RWPE2 (cell line): ENCODE data around the gene CCDC198.
A peak's percentile ranks its signal among the peaks of the same experiment; 100 is the strongest.

Experiments used
- ATAC-seq: fragments of 200-7000 bp; cut with Tn5 transposase; 3 replicates; pipeline ENCODE4 v1.9.1; 2021; ENCODE audit warnings: low read depth
- DNase-seq: peaks from one replicate; pipeline ENCODE4 v3.0.0-alpha.2; 2020; ENCODE audit warnings: low spot score
- H3K27ac ChIP-seq: fragments of 450-650 bp; 2 replicates; pipeline ENCODE4 v1.5.1; 2017; ENCODE audit warnings: mild to moderate bottlenecking; ENCODE audit not compliant: poor library complexity, severe bottlenecking
- H3K27me3 ChIP-seq: fragments of 250-450 bp; sonication (Bioruptor Pico); 2 replicates; pipeline ENCODE4 v1.5.1; 2021; ENCODE audit warnings: mild to moderate bottlenecking, moderate library complexity; ENCODE audit not compliant: insufficient read depth, poor library complexity, severe bottlenecking
- H3K36me3 ChIP-seq: fragments of 250-450 bp; sonication (Bioruptor Pico); 2 replicates; pipeline ENCODE4 v1.5.1; 2020; ENCODE audit warnings: low read depth, mild to moderate bottlenecking, moderate library complexity
- H3K4me1 ChIP-seq: fragments of 250-450 bp; sonication (Bioruptor Pico); 2 replicates; pipeline ENCODE4 v1.5.1; 2021; ENCODE audit warnings: mild to moderate bottlenecking, moderate library complexity; ENCODE audit not compliant: insufficient read depth, poor library complexity, severe bottlenecking
- H3K4me3 ChIP-seq: fragments of 250-450 bp; sonication (Bioruptor Pico); 2 replicates; pipeline ENCODE4 v1.5.1; 2021; ENCODE audit warnings: mild to moderate bottlenecking, moderate library complexity; ENCODE audit not compliant: severe bottlenecking
- H3K9me3 ChIP-seq: fragments of 250-450 bp; sonication (Bioruptor Pico); 2 replicates; pipeline ENCODE4 v1.5.1; 2021; ENCODE audit warnings: mild to moderate bottlenecking, moderate library complexity; ENCODE audit not compliant: severe bottlenecking
- TF ChIP-seq, protein P1 (sequence below): fragments of 450-650 bp; IDR thresholded peaks from one replicate; pipeline ENCODE4 v1.5.1; 2017; ENCODE audit warnings: mild to moderate bottlenecking, moderate library complexity; ENCODE audit not compliant: poor library complexity, severe bottlenecking

Gene CCDC198

GRCh38 chr14:57512220-57512619 is 18.6 kb upstream of the CCDC198 start:
- no peak for DNase-seq
- Histone ChIP-seq H3K36me3 (no peaks in the 10 kb centered on the region), H3K27ac (no peak overlapping the region), H3K9me3 (no peaks in the 10 kb centered on the region), H3K4me1 (no peaks in the 10 kb centered on the region), H3K27me3 (peaks cover 7% of the 10 kb centered on the region), H3K4me3 (no peak overlapping the region)
- TF ChIP-seq, protein P1, sequence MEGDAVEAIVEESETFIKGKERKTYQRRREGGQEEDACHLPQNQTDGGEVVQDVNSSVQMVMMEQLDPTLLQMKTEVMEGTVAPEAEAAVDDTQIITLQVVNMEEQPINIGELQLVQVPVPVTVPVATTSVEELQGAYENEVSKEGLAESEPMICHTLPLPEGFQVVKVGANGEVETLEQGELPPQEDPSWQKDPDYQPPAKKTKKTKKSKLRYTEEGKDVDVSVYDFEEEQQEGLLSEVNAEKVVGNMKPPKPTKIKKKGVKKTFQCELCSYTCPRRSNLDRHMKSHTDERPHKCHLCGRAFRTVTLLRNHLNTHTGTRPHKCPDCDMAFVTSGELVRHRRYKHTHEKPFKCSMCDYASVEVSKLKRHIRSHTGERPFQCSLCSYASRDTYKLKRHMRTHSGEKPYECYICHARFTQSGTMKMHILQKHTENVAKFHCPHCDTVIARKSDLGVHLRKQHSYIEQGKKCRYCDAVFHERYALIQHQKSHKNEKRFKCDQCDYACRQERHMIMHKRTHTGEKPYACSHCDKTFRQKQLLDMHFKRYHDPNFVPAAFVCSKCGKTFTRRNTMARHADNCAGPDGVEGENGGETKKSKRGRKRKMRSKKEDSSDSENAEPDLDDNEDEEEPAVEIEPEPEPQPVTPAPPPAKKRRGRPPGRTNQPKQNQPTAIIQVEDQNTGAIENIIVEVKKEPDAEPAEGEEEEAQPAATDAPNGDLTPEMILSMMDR = no peak
- no peak for ATAC-seq

GRCh38 chr14:57508756-57509155 is 15.1 kb upstream of the CCDC198 start:
- TF ChIP-seq, protein P1 = no peak
- ATAC-seq = no peak
- H3K9me3 ChIP-seq = no peaks in the 10 kb centered on the region
- H3K27ac ChIP-seq = no peak overlapping the region
- H3K4me1 ChIP-seq = no peaks in the 10 kb centered on the region
- H3K4me3 ChIP-seq = no peak overlapping the region
- DNase-seq = no peak
- H3K27me3 ChIP-seq = peaks cover 7% of the 10 kb centered on the region
- H3K36me3 ChIP-seq = no peaks in the 10 kb centered on the region

GRCh38 chr14:57502586-57503254 is 9.1 kb upstream of the CCDC198 start:
- H3K27me3 ChIP-seq = peaks cover under 1% of the 10 kb centered on the region
- ATAC-seq (no peak; the same call in 2 of the 3 replicates), DNase-seq (no peak)
- H3K27ac ChIP-seq = no peak overlapping the region
- H3K4me1 ChIP-seq = no peaks in the 10 kb centered on the region
- TF ChIP-seq, protein P1 = no peak
- no peaks in the 10 kb centered on the region for H3K36me3 ChIP-seq
- no peaks in the 10 kb centered on the region for H3K9me3 ChIP-seq
- H3K4me3 ChIP-seq = no peak overlapping the region

GRCh38 chr14:57501039-57501557 is 7.4 kb upstream of the CCDC198 start:
- TF ChIP-seq, protein P1 = no peak
- ATAC-seq = peak; percentile 67
- Histone ChIP-seq H3K4me1 (no peaks in the 10 kb centered on the region), H3K27me3 (peaks cover 16% of the 10 kb centered on the region), H3K27ac (no peak overlapping the region), H3K9me3 (no peaks in the 10 kb centered on the region), H3K36me3 (no peaks in the 10 kb centered on the region), H3K4me3 (no peak overlapping the region)
- DNase-seq = no peak

GRCh38 chr14:57498659-57499058 is 5.0 kb upstream of the CCDC198 start:
- H3K36me3 ChIP-seq = no peaks in the 10 kb centered on the region
- peaks cover 30% of the 10 kb centered on the region for H3K27me3 ChIP-seq
- no peaks in the 10 kb centered on the region for H3K9me3 ChIP-seq
- no peak overlapping the region for H3K27ac ChIP-seq
- H3K4me1 ChIP-seq = no peaks in the 10 kb centered on the region
- no peak for DNase-seq
- ATAC-seq = no peak
- TF ChIP-seq, protein P1 = no peak
- no peak overlapping the region for H3K4me3 ChIP-seq
